ENCODE measurements around the gene ALK. TPM values are rescaled to one million over a fixed set of nuclear protein-coding genes. Genes with fewer than 3 reads are reported as not detected.

ALK gene
- polyA plus RNA-seq, 4 donors, result 0.04 to 0.98 TPM; not detected in 2

DNA sequence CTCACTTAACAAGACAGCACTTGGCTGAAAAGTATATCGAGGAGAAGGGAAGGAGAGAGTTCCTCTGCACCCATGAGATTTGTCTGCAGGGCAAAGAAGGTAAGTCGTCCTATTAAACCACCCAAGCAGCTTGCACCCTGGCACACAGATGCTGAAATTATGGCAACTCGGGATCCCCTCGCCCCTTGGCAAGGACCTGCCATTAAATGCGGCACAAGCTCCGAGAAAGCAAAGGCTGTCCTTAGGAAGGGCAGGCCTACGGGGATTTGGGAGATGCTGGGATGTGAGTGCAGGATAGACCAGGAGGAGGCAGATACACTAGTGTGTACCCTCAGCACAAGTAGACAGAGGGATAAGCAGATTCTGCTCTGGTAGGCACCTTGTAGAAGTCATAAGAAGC, 191.5 kb downstream of the ALK start:
- H3K9me3 ChIP-seq (ENCODE audit: control insufficient read depth in 2 of 2, insufficient read depth in 1 of 2, low read depth in 1 of 2, low read length in 1 of 2), result no peaks in the 10 kb centered on the region
- FAIRE-seq, result no peak
- WGBS, 3 donors, result 86 to 89% (median 86%) methylated on average over 7 of the region's 7 CpGs
- H3K27me3 ChIP-seq (ENCODE audit: control insufficient read depth in 3 of 3, insufficient read depth in 3 of 3, low read length in 3 of 3), result no peaks in the 10 kb centered on the region
- no peak overlapping the region for H3K4me3 ChIP-seq (ENCODE audit: low read depth in 1 of 3, low read length in 3 of 3)
- no peak for DNase-seq
- no peak overlapping the region for H3K27ac ChIP-seq (ENCODE audit: low read depth in 1 of 3, low read length in 2 of 3)
- no peaks in the 10 kb centered on the region for H3K4me1 ChIP-seq (ENCODE audit: control insufficient read depth in 3 of 3, insufficient read depth in 2 of 3, low read depth in 1 of 3, low read length in 2 of 3)
- no peaks in the 10 kb centered on the region for H3K36me3 ChIP-seq (ENCODE audit: control insufficient read depth in 3 of 3, insufficient read depth in 2 of 3, low read depth in 1 of 3, low read length in 3 of 3)

- Histone ChIP-seq H3K9me3 (ENCODE audit: control insufficient read depth in 2 of 2, insufficient read depth in 1 of 2, low read depth in 1 of 2, low read length in 1 of 2) (no peaks in the 10 kb centered on the region), H3K36me3 (ENCODE audit: control insufficient read depth in 3 of 3, insufficient read depth in 2 of 3, low read depth in 1 of 3, low read length in 3 of 3) (no peaks in the 10 kb centered on the region), H3K27ac (ENCODE audit: low read depth in 1 of 3, low read length in 2 of 3) (no peak overlapping the region), H3K4me1 (ENCODE audit: control insufficient read depth in 3 of 3, insufficient read depth in 2 of 3, low read depth in 1 of 3, low read length in 2 of 3) (no peaks in the 10 kb centered on the region), H3K27me3 (ENCODE audit: control insufficient read depth in 3 of 3, insufficient read depth in 3 of 3, low read length in 3 of 3) (no peaks in the 10 kb centered on the region), H3K4me3 (ENCODE audit: low read depth in 1 of 3, low read length in 3 of 3) (no peak overlapping the region)
- DNase-seq (no peak), FAIRE-seq (no peak)
- 26 to 39% (median 39%) methylated on average over 7 of the region's 7 CpGs for WGBS, 3 donors
These were observed 192.0 kb downstream of the ALK start for GRCh38 chr2:29729401-29729800.

DNA sequence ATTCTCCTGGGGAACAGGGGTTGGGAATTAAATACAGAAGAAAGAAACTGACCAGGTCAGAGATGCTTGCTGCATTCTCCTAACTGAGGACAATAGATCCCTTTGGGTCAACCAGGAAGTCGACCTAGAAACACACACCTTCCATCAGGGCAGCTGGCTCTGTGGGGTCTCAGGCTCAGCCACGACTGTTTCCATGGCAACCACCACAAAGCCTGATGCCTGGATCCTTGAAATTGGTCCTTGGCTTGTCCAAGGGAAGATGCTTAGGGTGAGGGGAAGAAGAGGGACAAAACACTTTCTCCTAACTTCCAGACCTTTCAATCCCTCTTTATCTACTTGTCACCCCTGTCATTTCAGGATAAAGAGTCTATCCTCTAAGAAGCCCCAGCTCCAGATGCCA, 194.4 kb downstream of the ALK start:
- no peak for DNase-seq
- no peaks in the 10 kb centered on the region for H3K4me1 ChIP-seq (ENCODE audit: control insufficient read depth in 3 of 3, insufficient read depth in 2 of 3, low read depth in 1 of 3, low read length in 2 of 3)
- no peak overlapping the region for H3K4me3 ChIP-seq (ENCODE audit: low read depth in 1 of 3, low read length in 3 of 3)
- no peaks in the 10 kb centered on the region for H3K9me3 ChIP-seq (ENCODE audit: control insufficient read depth in 2 of 2, insufficient read depth in 1 of 2, low read depth in 1 of 2, low read length in 1 of 2)
- H3K36me3 ChIP-seq (ENCODE audit: control insufficient read depth in 3 of 3, insufficient read depth in 2 of 3, low read depth in 1 of 3, low read length in 3 of 3), result no peaks in the 10 kb centered on the region
- no peak overlapping the region for H3K27ac ChIP-seq (ENCODE audit: low read depth in 1 of 3, low read length in 2 of 3)
- 47 to 66% (median 49%) methylated on average over 2 of the region's 2 CpGs for WGBS, 3 donors
- H3K27me3 ChIP-seq (ENCODE audit: control insufficient read depth in 3 of 3, insufficient read depth in 3 of 3, low read length in 3 of 3), result no peaks in the 10 kb centered on the region
- FAIRE-seq, result no peak

- no peak for FAIRE-seq
These were observed 195.8 kb downstream of the ALK start for GRCh38 chr2:29725610-29726009.

DNA sequence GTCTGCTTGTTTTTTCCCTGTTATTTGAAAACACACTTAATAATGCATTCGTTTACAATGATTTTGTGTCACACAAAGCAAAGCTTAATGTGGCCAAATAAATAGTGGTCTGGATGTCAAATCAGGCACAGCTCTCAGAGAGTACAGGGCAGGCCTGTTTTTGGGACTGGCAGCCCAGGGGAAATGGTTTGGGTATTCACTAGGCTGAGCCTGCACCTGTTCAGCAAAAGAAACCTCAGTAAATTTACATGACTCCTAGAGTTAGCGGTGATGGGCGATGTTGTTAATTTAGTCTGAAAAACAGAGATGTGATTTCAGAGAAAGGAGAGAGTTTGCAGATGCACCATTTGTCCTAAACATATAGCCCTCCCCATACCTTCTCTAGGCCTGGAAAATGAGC, 197.1 kb downstream of the ALK start:
- Histone ChIP-seq H3K9me3 (ENCODE audit: control insufficient read depth in 2 of 2, insufficient read depth in 1 of 2, low read depth in 1 of 2, low read length in 1 of 2) (no peaks in the 10 kb centered on the region), H3K4me3 (ENCODE audit: low read depth in 1 of 3, low read length in 3 of 3) (no peak overlapping the region), H3K27me3 (ENCODE audit: control insufficient read depth in 3 of 3, insufficient read depth in 3 of 3, low read length in 3 of 3) (no peaks in the 10 kb centered on the region), H3K36me3 (ENCODE audit: control insufficient read depth in 3 of 3, insufficient read depth in 2 of 3, low read depth in 1 of 3, low read length in 3 of 3) (no peaks in the 10 kb centered on the region), H3K27ac (ENCODE audit: low read depth in 1 of 3, low read length in 2 of 3) (no peak overlapping the region), H3K4me1 (ENCODE audit: control insufficient read depth in 3 of 3, insufficient read depth in 2 of 3, low read depth in 1 of 3, low read length in 2 of 3) (no peaks in the 10 kb centered on the region)
- FAIRE-seq (no peak), DNase-seq (no peak)
- 82 to 85% (median 83%) methylated on average over 3 of the region's 3 CpGs for WGBS, 3 donors

More at GRCh38 chr2:29725610-29726009, 195.8 kb downstream of the ALK start:
- Histone ChIP-seq H3K4me3 (ENCODE audit: low read depth in 1 of 3, low read length in 3 of 3) (no peak overlapping the region), H3K36me3 (ENCODE audit: control insufficient read depth in 3 of 3, insufficient read depth in 2 of 3, low read depth in 1 of 3, low read length in 3 of 3) (no peaks in the 10 kb centered on the region), H3K9me3 (ENCODE audit: control insufficient read depth in 2 of 2, insufficient read depth in 1 of 2, low read depth in 1 of 2, low read length in 1 of 2) (no peaks in the 10 kb centered on the region), H3K27ac (ENCODE audit: low read depth in 1 of 3, low read length in 2 of 3) (no peak overlapping the region), H3K4me1 (ENCODE audit: control insufficient read depth in 3 of 3, insufficient read depth in 2 of 3, low read depth in 1 of 3, low read length in 2 of 3) (no peaks in the 10 kb centered on the region), H3K27me3 (ENCODE audit: control insufficient read depth in 3 of 3, insufficient read depth in 3 of 3, low read length in 3 of 3) (no peaks in the 10 kb centered on the region)
- 48 to 55% (median 50%) methylated on average over 2 of the region's 2 CpGs for WGBS, 3 donors
- peak in 1 of 2 donors; percentile 7 for DNase-seq

DNA sequence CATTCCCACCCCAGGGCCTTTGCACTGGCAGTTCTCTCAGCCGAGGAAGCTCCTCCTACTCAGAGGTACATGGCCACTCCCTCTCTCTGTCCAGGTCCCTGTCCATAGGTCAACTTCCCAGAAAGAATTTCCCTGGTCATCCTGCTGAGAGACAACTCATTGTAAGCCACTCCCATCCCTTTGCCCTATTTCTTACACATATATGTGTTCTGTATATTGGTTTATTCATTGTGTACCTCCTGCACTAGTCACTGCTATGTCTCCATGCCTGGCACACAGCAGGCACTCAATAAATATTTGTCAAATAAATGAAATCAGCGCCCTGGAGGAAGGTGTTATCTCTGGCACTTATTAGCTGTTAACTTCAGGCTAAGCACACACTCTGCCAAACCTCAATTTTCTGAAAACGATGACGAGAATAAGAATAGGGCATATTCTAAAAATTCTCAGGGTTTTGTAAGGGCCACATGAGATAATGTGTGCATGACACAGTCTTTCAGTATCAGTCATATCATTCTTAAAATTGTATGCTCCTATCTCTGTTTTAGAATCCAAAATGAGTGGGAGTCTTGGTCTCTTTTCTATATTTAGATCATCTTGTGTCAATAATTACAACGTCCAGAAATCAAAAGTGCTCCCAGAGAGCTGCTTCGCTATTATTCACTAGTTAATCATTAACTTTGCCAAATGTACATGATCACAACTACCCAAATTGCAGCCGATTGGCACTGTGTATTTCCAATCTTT, 198.0 kb downstream of the ALK start:
- H3K36me3 ChIP-seq (ENCODE audit: control insufficient read depth in 3 of 3, insufficient read depth in 2 of 3, low read depth in 1 of 3, low read length in 3 of 3), result no peaks in the 10 kb centered on the region
- peak in 1 of 2 donors; percentile 39 for DNase-seq
- 10 to 46% (median 17%) methylated on average over 7 of the region's 7 CpGs for WGBS, 3 donors
- FAIRE-seq, result no peak
- H3K27me3 ChIP-seq (ENCODE audit: control insufficient read depth in 3 of 3, insufficient read depth in 3 of 3, low read length in 3 of 3), result no peaks in the 10 kb centered on the region
- no peak overlapping the region for H3K27ac ChIP-seq (ENCODE audit: low read depth in 1 of 3, low read length in 2 of 3)
- no peaks in the 10 kb centered on the region for H3K4me1 ChIP-seq (ENCODE audit: control insufficient read depth in 3 of 3, insufficient read depth in 2 of 3, low read depth in 1 of 3, low read length in 2 of 3)
- H3K4me3 ChIP-seq (ENCODE audit: low read depth in 1 of 3, low read length in 3 of 3), result no peak overlapping the region
- H3K9me3 ChIP-seq (ENCODE audit: control insufficient read depth in 2 of 2, insufficient read depth in 1 of 2, low read depth in 1 of 2, low read length in 1 of 2), result no peaks in the 10 kb centered on the region

DNA sequence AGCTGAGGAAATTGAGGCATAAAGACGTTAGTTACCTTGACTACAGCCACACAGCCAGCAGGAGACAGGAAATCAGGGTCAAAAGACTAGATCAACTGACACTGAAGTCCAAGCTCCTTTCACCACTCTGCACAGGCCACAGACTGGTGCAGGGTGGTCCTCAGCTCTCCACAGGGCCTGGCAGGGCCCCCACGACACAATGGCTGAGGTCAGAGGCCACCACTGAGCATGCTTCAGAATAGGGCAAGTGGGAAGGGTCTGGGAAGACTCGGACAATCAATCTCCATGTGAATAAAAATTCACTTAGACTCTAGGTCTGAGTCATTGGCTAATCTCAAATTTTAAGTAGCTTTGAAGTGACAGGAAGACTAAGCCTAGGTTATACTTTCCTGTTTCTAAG, 201.7 kb downstream of the ALK start:
- DNase-seq (no peak), FAIRE-seq (no peak)
- H3K4me3 ChIP-seq (ENCODE audit: low read depth in 1 of 3, low read length in 3 of 3), result no peak overlapping the region
- H3K9me3 ChIP-seq (ENCODE audit: control insufficient read depth in 2 of 2, insufficient read depth in 1 of 2, low read depth in 1 of 2, low read length in 1 of 2), result no peaks in the 10 kb centered on the region
- H3K4me1 ChIP-seq (ENCODE audit: control insufficient read depth in 3 of 3, insufficient read depth in 2 of 3, low read depth in 1 of 3, low read length in 2 of 3), result no peaks in the 10 kb centered on the region
- 59 to 82% (median 64%) methylated on average over 3 of the region's 3 CpGs for WGBS, 3 donors
- H3K27ac ChIP-seq (ENCODE audit: low read depth in 1 of 3, low read length in 2 of 3), result no peak overlapping the region
- no peaks in the 10 kb centered on the region for H3K27me3 ChIP-seq (ENCODE audit: control insufficient read depth in 3 of 3, insufficient read depth in 3 of 3, low read length in 3 of 3)
- no peaks in the 10 kb centered on the region for H3K36me3 ChIP-seq (ENCODE audit: control insufficient read depth in 3 of 3, insufficient read depth in 2 of 3, low read depth in 1 of 3, low read length in 3 of 3)

DNA sequence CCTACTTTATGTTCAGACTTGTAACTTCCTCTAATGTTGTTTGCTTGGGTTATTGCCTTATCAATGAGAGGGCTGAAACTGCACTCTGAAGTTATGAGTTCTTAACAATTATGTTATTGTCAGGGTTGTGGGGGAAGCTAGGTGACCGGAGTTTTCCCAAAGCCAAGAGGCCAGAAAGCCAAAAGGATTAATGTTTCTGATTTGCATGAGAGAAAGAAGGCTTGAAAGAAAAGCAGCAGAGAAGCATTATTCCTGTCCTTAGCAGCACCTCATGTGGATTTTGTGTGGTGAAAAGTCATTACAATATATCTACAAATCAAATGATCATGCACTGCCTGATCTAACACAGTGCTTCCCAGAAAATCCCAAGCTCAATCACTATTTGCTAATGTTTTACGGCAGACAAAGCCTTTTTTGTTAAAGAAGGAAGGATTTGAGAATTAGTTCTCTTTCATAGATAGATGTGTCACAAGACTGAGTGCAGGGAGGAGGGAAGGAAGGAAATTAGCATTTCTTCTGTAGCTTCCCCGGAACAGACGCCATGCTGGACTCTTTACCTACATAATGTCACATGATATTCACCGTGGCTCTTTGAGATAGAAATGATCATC, 203.2 kb downstream of the ALK start:
- DNase-seq (no peak), FAIRE-seq (no peak)
- no peak overlapping the region for H3K27ac ChIP-seq (ENCODE audit: low read depth in 1 of 3, low read length in 2 of 3)
- 45 to 62% (median 49%) methylated on average over 5 of the region's 5 CpGs for WGBS, 3 donors
- no peaks in the 10 kb centered on the region for H3K36me3 ChIP-seq (ENCODE audit: control insufficient read depth in 3 of 3, insufficient read depth in 2 of 3, low read depth in 1 of 3, low read length in 3 of 3)
- H3K4me1 ChIP-seq (ENCODE audit: control insufficient read depth in 3 of 3, insufficient read depth in 2 of 3, low read depth in 1 of 3, low read length in 2 of 3), result no peaks in the 10 kb centered on the region
- H3K9me3 ChIP-seq (ENCODE audit: control insufficient read depth in 2 of 2, insufficient read depth in 1 of 2, low read depth in 1 of 2, low read length in 1 of 2), result no peaks in the 10 kb centered on the region
- no peak overlapping the region for H3K4me3 ChIP-seq (ENCODE audit: low read depth in 1 of 3, low read length in 3 of 3)
- no peaks in the 10 kb centered on the region for H3K27me3 ChIP-seq (ENCODE audit: control insufficient read depth in 3 of 3, insufficient read depth in 3 of 3, low read length in 3 of 3)
